NCI-H1048 (cell line): ENCODE measurements around the gene CTCF.

Source experiments
- DNase-seq: peaks from one replicate; lab custom pipeline; 2025; lab: John Stamatoyannopoulos, UW

CTCF gene

DNA sequence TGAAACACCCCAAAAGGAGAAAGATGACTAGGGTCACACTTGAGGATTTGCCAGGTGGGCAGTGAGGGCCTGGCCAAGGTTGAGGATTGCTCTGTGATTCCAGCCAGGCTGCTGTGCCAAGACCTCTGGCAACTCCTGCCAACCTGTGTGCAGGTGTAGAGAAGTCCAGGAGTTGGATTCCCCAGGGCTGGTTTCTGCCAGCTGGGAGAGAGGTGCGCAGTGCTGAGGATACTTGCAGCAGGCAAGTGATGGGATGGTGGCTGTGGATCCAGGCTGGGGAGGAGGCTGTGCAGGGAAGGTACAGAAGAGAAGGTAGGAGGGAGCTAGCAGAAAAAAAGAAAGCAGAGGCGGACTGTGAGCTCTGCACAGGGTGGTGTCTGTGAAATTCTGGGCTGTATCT, 27.1 kb upstream of the CTCF start:
- no peak for DNase-seq

DNA sequence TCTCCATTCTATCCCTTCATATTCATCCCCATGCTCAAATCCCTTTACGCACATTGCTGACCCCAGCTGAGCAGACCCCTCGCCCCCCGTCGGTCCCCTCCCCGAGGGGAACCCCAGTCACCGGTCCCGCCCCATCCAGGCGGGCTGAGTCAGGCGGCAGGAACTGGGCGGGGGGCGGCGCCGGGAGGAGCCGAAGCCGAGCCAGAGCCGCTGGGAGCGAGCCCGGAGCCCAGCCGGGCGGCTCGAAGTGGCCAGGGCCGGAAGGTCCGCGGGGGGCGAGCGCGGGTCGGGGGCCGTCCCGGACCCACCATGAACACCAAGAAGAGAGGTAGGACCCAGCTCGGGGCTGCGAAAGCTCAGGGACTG, 25.1 kb upstream of the CTCF start:
- no peak for DNase-seq

DNA sequence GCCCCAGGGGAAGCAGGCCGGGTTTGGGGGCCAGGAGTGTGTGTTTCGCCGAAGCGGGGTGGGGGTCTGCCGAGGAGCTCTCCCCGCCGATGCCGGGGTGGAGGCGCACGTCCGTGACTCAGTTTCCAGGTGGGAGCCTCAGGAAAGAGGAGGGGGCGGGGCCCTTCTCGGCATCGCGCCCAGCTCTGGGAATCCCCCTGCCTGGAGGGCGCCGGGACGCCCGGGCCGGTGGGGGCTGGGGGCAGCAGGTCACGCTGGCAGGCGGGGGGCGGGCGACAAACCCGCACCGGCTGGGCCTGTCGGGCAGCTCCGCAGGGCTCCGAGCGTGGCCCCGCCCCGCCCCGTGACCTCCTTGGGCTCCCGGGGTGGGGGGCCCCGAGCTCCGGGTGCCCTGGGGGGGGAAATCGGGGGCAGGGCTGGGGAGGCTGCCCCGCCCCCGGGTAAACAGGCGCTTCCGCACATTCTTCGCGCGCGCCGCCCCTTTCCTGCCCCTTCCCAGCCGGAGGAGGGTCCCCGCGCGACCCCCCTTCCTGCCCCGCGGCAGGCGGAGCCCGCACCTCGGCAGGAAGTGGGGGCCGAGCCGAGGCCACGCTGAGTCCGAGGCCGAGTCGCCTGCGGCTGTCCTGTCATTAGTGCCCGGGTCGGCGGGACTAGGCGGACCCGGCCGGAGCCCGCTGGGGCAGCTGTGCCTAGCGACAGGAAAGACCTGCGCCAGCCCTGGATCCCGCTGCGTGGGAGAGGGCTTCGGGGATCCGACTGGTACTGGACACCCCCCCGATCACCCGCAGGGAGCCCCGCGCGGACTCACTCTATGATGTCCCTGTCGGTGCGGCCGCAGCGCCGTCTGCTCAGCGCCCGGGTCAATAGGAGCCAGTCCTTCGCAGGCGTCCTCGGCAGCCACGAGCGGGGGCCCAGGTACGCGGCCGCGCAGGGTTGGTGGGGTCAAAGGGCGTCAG, 24.4 kb upstream of the CTCF start:
- DNase-seq, result no peak

- DNase-seq, result no peak
These were observed 23.6 kb upstream of the CTCF start for GRCh38 chr16:67538666-67539101.

DNA sequence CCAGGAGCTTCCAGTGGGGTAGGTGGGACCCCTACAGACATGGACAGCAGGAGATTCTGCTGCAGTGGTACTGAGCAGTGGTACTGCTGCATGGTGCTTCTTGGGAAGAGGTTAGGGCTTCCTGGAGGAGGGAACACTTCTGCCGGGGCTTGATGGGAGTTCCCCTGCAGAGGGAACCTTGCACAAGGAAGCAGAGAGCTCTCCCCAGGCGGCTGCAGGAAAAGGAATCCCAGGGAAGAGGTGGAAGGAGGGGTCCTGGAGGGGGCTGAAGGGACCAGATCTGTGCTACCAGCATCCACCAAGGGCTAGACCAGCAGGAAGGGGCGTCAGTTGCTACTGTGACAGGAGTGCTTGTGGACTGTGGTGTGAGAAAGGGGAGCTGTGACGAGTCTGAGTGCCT, 23.1 kb upstream of the CTCF start:
- DNase-seq, result no peak

- DNase-seq, result no peak
These were observed 22.4 kb upstream of the CTCF start for GRCh38 chr16:67539691-67540635.

GRCh38 chr16:67540756-67541155, 21.6 kb upstream of the CTCF start:
- no peak for DNase-seq

DNA sequence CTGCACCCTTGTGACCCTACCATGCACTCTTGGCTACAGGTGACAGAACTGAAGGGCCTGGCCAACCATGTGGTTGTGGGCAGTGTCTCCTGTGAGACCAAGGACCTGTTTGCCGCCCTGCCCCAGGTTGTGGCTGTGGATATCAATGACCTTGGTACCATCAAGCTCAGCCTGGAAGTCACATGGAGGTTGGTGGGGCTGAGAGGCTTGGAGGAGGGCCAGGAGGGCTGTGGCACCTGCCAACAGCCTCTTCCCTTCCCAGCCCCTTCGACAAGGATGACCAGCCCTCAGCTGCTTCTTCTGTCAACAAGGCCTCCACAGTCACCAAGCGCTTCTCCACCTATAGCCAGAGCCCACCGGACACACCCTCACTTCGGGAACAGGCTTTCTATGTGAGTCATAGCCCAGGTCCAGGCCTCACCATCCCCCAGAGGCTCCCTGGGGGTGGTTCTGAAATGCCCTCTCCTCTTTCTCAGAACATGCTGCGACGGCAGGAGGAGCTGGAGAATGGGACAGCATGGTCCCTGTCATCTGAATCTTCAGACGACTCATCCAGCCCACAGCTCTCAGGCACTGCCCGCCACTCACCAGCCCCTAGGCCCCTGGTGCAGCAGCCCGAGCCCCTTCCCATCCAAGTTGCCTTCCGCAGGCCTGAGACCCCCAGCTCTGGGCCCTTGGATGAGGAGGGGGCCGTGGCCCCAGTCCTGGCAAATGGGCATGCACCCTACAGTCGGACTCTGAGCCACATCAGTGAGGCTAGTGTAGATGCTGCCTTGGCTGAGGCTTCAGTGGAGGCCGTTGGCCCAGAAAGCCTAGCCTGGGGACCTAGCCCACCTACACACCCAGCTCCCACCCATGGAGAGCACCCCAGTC, 20.7 kb upstream of the CTCF start:
- no peak for DNase-seq

- no peak for DNase-seq
These were observed 19.9 kb upstream of the CTCF start for GRCh38 chr16:67542464-67542863.

DNA sequence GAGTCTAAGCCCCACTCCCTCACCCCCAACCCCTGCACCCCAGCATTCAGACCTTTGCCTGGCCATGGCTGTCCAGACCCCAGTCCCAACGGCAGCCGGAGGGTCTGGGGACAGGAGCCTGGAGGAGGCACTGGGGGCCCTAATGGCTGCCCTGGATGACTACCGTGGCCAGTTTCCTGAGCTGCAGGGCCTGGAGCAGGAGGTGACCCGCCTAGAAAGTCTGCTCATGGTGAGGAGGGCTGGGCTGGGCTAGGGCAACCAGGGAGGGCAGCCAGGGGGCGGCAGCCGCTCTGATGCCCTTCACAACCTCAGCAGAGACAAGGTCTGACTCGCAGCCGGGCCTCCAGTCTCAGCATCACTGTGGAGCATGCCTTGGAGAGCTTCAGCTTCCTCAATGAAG, 19.3 kb upstream of the CTCF start:
- no peak for DNase-seq

GRCh38 chr16:67543582-67543981, 18.7 kb upstream of the CTCF start:
- DNase-seq, result no peak

- DNase-seq, result no peak
These were observed 17.9 kb upstream of the CTCF start for GRCh38 chr16:67544329-67544841.

DNA sequence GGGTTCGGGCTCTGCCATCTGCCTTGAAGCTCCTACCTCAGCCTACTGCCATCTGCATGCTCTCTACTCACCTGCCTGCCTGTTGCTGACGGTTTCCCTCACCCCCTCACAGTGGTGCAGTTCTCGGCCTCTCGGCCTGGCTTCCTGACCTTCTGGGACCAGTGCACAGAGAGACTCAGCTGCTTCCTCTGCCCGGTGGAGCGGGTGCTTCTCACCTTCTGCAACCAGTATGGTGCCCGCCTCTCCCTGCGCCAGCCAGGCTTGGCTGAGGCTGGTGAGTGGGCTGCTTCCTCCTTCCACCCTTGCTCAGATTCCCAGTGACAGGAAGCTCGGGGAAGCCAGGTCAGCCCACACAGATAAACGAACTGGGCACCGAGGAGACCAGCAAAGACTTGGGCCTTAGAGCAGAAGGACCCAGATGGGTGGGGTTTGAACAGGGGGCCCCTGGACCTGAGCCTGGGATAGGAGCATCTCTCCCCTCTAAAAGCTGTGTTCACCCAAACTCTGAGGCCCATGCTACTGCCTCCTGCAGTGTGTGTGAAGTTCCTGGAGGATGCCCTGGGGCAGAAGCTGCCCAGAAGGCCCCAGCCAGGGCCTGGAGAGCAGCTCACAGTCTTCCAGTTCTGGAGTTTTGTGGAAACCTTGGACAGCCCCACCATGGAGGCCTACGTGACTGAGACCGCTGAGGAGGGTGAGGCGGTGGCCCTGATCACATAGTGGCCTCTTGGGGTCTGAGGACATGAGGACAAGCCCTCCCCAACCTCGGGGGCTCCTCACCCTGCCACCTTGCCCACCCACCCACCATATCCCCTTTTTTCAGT, 17.3 kb upstream of the CTCF start:
- no peak for DNase-seq

GRCh38 chr16:67545665-67546024, 16.7 kb upstream of the CTCF start:
- no peak for DNase-seq

GRCh38 chr16:67546091-67546501, 16.2 kb upstream of the CTCF start:
- DNase-seq, result no peak

GRCh38 chr16:67546761-67547422, 15.4 kb upstream of the CTCF start:
- no peak for DNase-seq

GRCh38 chr16:67547423-67548264, 14.7 kb upstream of the CTCF start:
- no peak for DNase-seq

GRCh38 chr16:67548265-67549126, 13.8 kb upstream of the CTCF start:
- no peak for DNase-seq
